HL-60 (cell line): ENCODE results near the gene CD3E.

Experiments used
- GABPA ChIP-seq: IDR thresholded peaks from 2 replicates; pipeline ENCODE4 v1.6.1; 2012; ENCODE audit warnings: low read depth
- POLR2AphosphoS5 ChIP-seq: IDR thresholded peaks from 2 replicates; pipeline ENCODE4 v1.6.1; 2012; ENCODE audit warnings: low read depth
- TF ChIP-seq, protein P1 (sequence below): IDR thresholded peaks from one replicate; pipeline ENCODE4 v1.5.1; 2011; ENCODE audit warnings: low read length, control low read depth, inconsistent platforms; ENCODE audit not compliant: insufficient read depth
- TF ChIP-seq, protein P2 (sequence below): IDR thresholded peaks from 2 replicates; pipeline ENCODE4 v1.6.1; 2012; ENCODE audit warnings: low read depth; ENCODE audit not compliant: insufficient replicate concordance

DNA sequence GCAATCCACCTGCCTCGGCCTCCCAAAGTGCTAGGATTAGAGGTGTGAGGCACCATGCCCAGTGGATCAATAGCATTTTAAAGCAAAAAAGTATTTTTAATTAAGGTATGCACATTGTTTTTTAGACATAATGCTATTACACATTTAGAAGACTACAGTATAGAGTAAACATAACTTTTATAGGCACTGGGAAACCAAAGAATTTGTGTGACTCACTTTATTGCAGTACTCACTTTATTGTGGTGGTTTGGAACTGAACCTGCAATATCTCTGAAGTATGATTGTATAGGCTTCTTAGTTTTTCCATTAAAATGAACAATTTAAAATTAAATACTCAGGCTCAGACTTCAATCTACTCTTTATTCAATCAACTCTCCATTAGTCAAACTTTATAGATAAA, 17.5 kb upstream of the CD3E start:
- TF ChIP-seq POLR2AphosphoS5: no peak
- TF ChIP-seq, protein P1, sequence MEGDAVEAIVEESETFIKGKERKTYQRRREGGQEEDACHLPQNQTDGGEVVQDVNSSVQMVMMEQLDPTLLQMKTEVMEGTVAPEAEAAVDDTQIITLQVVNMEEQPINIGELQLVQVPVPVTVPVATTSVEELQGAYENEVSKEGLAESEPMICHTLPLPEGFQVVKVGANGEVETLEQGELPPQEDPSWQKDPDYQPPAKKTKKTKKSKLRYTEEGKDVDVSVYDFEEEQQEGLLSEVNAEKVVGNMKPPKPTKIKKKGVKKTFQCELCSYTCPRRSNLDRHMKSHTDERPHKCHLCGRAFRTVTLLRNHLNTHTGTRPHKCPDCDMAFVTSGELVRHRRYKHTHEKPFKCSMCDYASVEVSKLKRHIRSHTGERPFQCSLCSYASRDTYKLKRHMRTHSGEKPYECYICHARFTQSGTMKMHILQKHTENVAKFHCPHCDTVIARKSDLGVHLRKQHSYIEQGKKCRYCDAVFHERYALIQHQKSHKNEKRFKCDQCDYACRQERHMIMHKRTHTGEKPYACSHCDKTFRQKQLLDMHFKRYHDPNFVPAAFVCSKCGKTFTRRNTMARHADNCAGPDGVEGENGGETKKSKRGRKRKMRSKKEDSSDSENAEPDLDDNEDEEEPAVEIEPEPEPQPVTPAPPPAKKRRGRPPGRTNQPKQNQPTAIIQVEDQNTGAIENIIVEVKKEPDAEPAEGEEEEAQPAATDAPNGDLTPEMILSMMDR: no peak
- TF ChIP-seq, protein P2, sequence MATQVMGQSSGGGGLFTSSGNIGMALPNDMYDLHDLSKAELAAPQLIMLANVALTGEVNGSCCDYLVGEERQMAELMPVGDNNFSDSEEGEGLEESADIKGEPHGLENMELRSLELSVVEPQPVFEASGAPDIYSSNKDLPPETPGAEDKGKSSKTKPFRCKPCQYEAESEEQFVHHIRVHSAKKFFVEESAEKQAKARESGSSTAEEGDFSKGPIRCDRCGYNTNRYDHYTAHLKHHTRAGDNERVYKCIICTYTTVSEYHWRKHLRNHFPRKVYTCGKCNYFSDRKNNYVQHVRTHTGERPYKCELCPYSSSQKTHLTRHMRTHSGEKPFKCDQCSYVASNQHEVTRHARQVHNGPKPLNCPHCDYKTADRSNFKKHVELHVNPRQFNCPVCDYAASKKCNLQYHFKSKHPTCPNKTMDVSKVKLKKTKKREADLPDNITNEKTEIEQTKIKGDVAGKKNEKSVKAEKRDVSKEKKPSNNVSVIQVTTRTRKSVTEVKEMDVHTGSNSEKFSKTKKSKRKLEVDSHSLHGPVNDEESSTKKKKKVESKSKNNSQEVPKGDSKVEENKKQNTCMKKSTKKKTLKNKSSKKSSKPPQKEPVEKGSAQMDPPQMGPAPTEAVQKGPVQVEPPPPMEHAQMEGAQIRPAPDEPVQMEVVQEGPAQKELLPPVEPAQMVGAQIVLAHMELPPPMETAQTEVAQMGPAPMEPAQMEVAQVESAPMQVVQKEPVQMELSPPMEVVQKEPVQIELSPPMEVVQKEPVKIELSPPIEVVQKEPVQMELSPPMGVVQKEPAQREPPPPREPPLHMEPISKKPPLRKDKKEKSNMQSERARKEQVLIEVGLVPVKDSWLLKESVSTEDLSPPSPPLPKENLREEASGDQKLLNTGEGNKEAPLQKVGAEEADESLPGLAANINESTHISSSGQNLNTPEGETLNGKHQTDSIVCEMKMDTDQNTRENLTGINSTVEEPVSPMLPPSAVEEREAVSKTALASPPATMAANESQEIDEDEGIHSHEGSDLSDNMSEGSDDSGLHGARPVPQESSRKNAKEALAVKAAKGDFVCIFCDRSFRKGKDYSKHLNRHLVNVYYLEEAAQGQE: no peak
- TF ChIP-seq GABPA: no peak
